ENCODE data around the gene ZNF808. TPM values are rescaled to one million over a fixed set of nuclear protein-coding genes. Genes with fewer than 3 reads are reported as not detected.

ZNF808 gene
- total and polyA plus RNA-seq, 2 of the 13 experiments (the other 11 are each of a cell fraction or from before 2014, with no cell fraction given), result 3.0 to 7.4 TPM

- TF ChIP-seq ZGPAT (CRISPR knock-in tag; IDR thresholded peaks at IDR 0.05) (0 out of 2 replicates have a peak, but pooled peaks have one; percentile 38), IRX3 (CRISPR knock-in tag; IDR thresholded peaks at IDR 0.05; ENCODE audit: borderline replicate concordance, low read depth) (no peak), ZEB1 (IDR thresholded peaks at IDR 0.05; ENCODE audit: insufficient replicate concordance, low read depth) (no peak), STAT5B (CRISPR knock-in tag; IDR thresholded peaks at IDR 0.05) (no peak), ZBTB46 (CRISPR knock-in tag; IDR thresholded peaks at IDR 0.05; ENCODE audit: borderline replicate concordance) (no peak), HOXA5 (CRISPR knock-in tag; IDR thresholded peaks at IDR 0.05) (no peak), FIP1L1 (IDR thresholded peaks at IDR 0.05; ENCODE audit: borderline replicate concordance, insufficient read depth, low read depth, low read length) (no peak), TERF1 (CRISPR knock-in tag; IDR thresholded peaks at IDR 0.05) (no peak), GABPA (IDR thresholded peaks at IDR 0.05; ENCODE audit: low read depth, low read length) (no peak), GABPA (CRISPR knock-in tag; IDR thresholded peaks at IDR 0.05; ENCODE audit: low read depth) (no peak), GMEB1 (CRISPR knock-in tag; IDR thresholded peaks at IDR 0.05; ENCODE audit: borderline replicate concordance) (no peak), NR3C1 (CRISPR knock-in tag; IDR thresholded peaks at IDR 0.05) (no peak), SOX13 (IDR thresholded peaks at IDR 0.05) (no peak), SOX13 (CRISPR knock-in tag; conservative IDR thresholded peaks at IDR 0.05 in 1 of 2, IDR thresholded peaks at IDR 0.05 in 1 of 2) (no peak), LBX2 (CRISPR knock-in tag; IDR thresholded peaks at IDR 0.05; ENCODE audit: borderline replicate concordance) (no peak), ZBTB39 (CRISPR knock-in tag; IDR thresholded peaks at IDR 0.05) (no peak), YEATS2 (CRISPR knock-in tag; IDR thresholded peaks at IDR 0.05; ENCODE audit: borderline replicate concordance) (peak; percentile 43; the same call in 1 of the 2 replicates)
Observed at GRCh38 chr19:52570000-52570861, 42.8 kb downstream of the ZNF808 start, which contains the start of gene ZNF701 (continued).
